Tibial nerve (tissue), 3 donors: ENCODE results near the gene STX8.

ENCODE experiments used
- POLR2A ChIP-seq, 2 donors: fragments of 450-650 bp; IDR thresholded peaks; one replicate each; pipeline ENCODE4 v1.6.1; 2017; ENCODE audit warnings: antibody characterized with exemption in 2 of 2, mild to moderate bottlenecking in 2 of 2, moderate library complexity in 2 of 2
- TF ChIP-seq, protein P1 (sequence below), 5 experiments: fragments of 200-600 bp in 3 of 5; fragments of 450-650 bp in 2 of 5; sonication (generic) in 3 of 5; IDR thresholded peaks; one replicate each; pipeline ENCODE4 v1.5.1; 2016 to 2019; ENCODE audit warnings: antibody characterized with exemption in 5 of 5, mild to moderate bottlenecking in 3 of 5, moderate library complexity in 2 of 5

DNA sequence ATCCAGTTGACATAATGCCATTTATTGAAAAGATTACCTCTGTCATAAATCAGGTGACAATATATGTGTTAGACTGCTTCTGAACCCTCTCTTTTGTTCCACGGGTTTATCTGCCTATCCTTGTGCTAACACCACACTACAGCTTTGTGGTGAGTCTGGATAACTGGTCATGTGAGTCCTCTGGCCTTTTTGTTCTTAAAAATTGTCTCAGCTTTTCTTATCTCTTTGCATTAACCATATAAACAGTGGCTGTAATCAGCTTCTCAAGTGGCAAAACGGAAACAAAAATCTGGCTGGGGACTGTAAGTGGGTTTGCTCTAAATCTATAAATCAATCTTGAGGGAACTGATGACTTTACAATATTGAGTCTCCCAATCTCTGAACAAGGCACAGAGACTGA, 44.6 kb downstream of the STX8 start:
- TF ChIP-seq, protein P1, sequence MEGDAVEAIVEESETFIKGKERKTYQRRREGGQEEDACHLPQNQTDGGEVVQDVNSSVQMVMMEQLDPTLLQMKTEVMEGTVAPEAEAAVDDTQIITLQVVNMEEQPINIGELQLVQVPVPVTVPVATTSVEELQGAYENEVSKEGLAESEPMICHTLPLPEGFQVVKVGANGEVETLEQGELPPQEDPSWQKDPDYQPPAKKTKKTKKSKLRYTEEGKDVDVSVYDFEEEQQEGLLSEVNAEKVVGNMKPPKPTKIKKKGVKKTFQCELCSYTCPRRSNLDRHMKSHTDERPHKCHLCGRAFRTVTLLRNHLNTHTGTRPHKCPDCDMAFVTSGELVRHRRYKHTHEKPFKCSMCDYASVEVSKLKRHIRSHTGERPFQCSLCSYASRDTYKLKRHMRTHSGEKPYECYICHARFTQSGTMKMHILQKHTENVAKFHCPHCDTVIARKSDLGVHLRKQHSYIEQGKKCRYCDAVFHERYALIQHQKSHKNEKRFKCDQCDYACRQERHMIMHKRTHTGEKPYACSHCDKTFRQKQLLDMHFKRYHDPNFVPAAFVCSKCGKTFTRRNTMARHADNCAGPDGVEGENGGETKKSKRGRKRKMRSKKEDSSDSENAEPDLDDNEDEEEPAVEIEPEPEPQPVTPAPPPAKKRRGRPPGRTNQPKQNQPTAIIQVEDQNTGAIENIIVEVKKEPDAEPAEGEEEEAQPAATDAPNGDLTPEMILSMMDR (IDR thresholded peaks at IDR 0.05): no peak
- no peak for TF ChIP-seq POLR2A (IDR thresholded peaks at IDR 0.05)
